Erythroblast (primary cell): ENCODE results near the gene HCST.

Experiments
- GATA1 ChIP-seq: IDR thresholded peaks from 2 replicates; pipeline ENCODE4 v1.6.1; 2011; ENCODE audit warnings: low read depth, mild to moderate bottlenecking, control low read depth, low read length, moderate library complexity
- POLR2A ChIP-seq: IDR thresholded peaks from 2 replicates; pipeline ENCODE4 v1.6.1; 2011; ENCODE audit warnings: mild to moderate bottlenecking, low read length

DNA sequence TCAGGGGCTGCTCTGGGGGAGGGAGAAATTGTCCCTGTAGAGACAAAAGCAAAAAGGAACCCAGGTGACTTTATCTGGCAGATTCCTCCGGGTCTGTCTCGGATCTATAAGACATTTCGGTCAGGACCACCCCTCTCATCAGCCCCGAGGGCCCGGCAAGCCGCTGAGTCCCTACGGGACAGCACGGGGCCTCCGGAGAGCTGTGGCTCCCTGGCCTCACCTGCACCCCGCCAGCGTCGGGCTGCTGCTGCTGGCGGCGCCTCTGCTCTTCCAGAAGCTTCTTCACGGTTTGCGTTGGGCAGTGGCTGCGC is 3.9 kb upstream of the HCST start:
- peak; percentile 11 for TF ChIP-seq POLR2A
- TF ChIP-seq GATA1: no peak
